Stimulated activated CD8-positive, alpha-beta memory T cell treated with anti-CD3 and anti-CD28 coated beads, Interleukin-15, amount 100 ng/mL, for 24 hours (primary cell): ENCODE data around the gene CELSR3.

Source experiments
- DNase-seq: peaks from one replicate; pipeline ENCODE4 v3.0.0-alpha.2; 2020; ENCODE audit warnings: low read depth

The CELSR3 gene

GRCh38 chr3:48662753-48663488, at the start of gene CELSR3:
CELSR3 (minus strand) TSS chr3:48662886; CDS start chr3:48662634, 252 bp downstream.
- no peak for DNase-seq

- no peak for DNase-seq
Measured at GRCh38 chr3:48711727-48712126, 49.0 kb upstream of the CELSR3 start.

GRCh38 chr3:48709051-48709461, 46.4 kb upstream of the CELSR3 start:
- no peak for DNase-seq

- no peak for DNase-seq
Measured at GRCh38 chr3:48708481-48708889, 45.8 kb upstream of the CELSR3 start.

GRCh38 chr3:48707157-48707556, 44.5 kb upstream of the CELSR3 start:
- no peak for DNase-seq

GRCh38 chr3:48702320-48702920, 39.7 kb upstream of the CELSR3 start:
- no peak for DNase-seq

GRCh38 chr3:48700731-48701405, 38.2 kb upstream of the CELSR3 start:
- DNase-seq = no peak

- DNase-seq = no peak
Measured at GRCh38 chr3:48698891-48699290, 36.2 kb upstream of the CELSR3 start.

- no peak for DNase-seq
Measured at GRCh38 chr3:48697952-48698351, 35.3 kb upstream of the CELSR3 start.

- DNase-seq = no peak
Measured at GRCh38 chr3:48696601-48697000, 33.9 kb upstream of the CELSR3 start.

- no peak for DNase-seq
Measured at GRCh38 chr3:48696156-48696555, 33.5 kb upstream of the CELSR3 start.

GRCh38 chr3:48695393-48695753, 32.7 kb upstream of the CELSR3 start:
- no peak for DNase-seq

GRCh38 chr3:48694610-48695392, 32.1 kb upstream of the CELSR3 start:
- DNase-seq = no peak

- no peak for DNase-seq
Measured at GRCh38 chr3:48693826-48694225, 31.1 kb upstream of the CELSR3 start.

GRCh38 chr3:48692551-48692950, 29.9 kb upstream of the CELSR3 start:
- no peak for DNase-seq

GRCh38 chr3:48690846-48691458, 28.3 kb upstream of the CELSR3 start:
- DNase-seq = no peak

- no peak for DNase-seq
Measured at GRCh38 chr3:48689384-48689783, 26.7 kb upstream of the CELSR3 start.

- DNase-seq = no peak
Measured at GRCh38 chr3:48688737-48689075, 26.0 kb upstream of the CELSR3 start.

- DNase-seq = no peak
Measured at GRCh38 chr3:48688032-48688736, 25.5 kb upstream of the CELSR3 start.

GRCh38 chr3:48687220-48687678, 24.6 kb upstream of the CELSR3 start:
- no peak for DNase-seq

GRCh38 chr3:48686538-48687219, 24.0 kb upstream of the CELSR3 start:
- DNase-seq = no peak
